Natural killer cell (primary cell): ENCODE measurements around the gene NAXD. TPM values are rescaled to one million over a fixed set of nuclear protein-coding genes. Genes with fewer than 3 reads are reported as not detected.
A peak's percentile ranks its signal among the peaks of the same experiment; 100 is the strongest.
"Not testable (repeated sequence)": the region's sequence is repeated elsewhere in the genome, so short reads cannot be mapped to it uniquely, and the experiment has no call there.

Experiments
- ATAC-seq, 3 donors: fragments of 150-1000 bp in 2 of 3; fragments of 200-7000 bp in 1 of 3; cut with Tn5 transposase; 1 replicate in 1 of 3; 2 replicates in 2 of 3; pipeline ENCODE4 v1.10.0; 2021; ENCODE audit warnings: mild to moderate bottlenecking in 2 of 3, moderate library complexity in 2 of 3
- DNase-seq, 2 donors: peaks; one replicate each; pipeline versions ENCODE4 v3.0.0 to v3.0.0-alpha.2; 2013 to 2021; ENCODE audit warnings: mixed read lengths in 1 of 2
- H3K27ac ChIP-seq: one replicate; pipeline ENCODE4 v1.5.1; 2013; ENCODE audit warnings: mild to moderate bottlenecking, low read length
- H3K27me3 ChIP-seq: one replicate; pipeline ENCODE4 v1.6.1; 2013; ENCODE audit warnings: low read length; ENCODE audit not compliant: control insufficient read depth, insufficient read depth
- H3K36me3 ChIP-seq: one replicate; pipeline ENCODE4 v1.6.1; 2013; ENCODE audit warnings: low read length; ENCODE audit not compliant: control insufficient read depth, insufficient read depth
- H3K4me1 ChIP-seq: one replicate; pipeline ENCODE4 v1.6.1; 2013; ENCODE audit warnings: low read length; ENCODE audit not compliant: control insufficient read depth, insufficient read depth
- H3K4me3 ChIP-seq: one replicate; pipeline ENCODE4 v1.5.1; 2013; ENCODE audit warnings: low read length
- H3K9me3 ChIP-seq: one replicate; pipeline ENCODE4 v1.6.1; 2013; ENCODE audit warnings: low read length; ENCODE audit not compliant: control insufficient read depth, insufficient read depth
- H3K27ac Mint-ChIP-seq, 2 donors: one replicate each; pipeline ENCODE4 v1.8.0; 2022; ENCODE audit warnings: mild to moderate bottlenecking in 2 of 2, mixed read lengths in 2 of 2, moderate library complexity in 1 of 2
- H3K27me3 Mint-ChIP-seq, 2 donors: one replicate each; pipeline ENCODE4 v1.8.0; 2022; ENCODE audit warnings: low read depth in 2 of 2, mixed read lengths in 2 of 2
- H3K36me3 Mint-ChIP-seq: one replicate; pipeline ENCODE4 v1.8.0; 2022; ENCODE audit warnings: mixed read lengths
- H3K4me1 Mint-ChIP-seq, 2 donors: one replicate each; pipeline ENCODE4 v1.8.0; 2022; ENCODE audit warnings: mixed read lengths in 2 of 2
- H3K4me3 Mint-ChIP-seq: one replicate; pipeline ENCODE4 v1.8.0; 2022; ENCODE audit warnings: mild to moderate bottlenecking, moderate library complexity, mixed read lengths
- H3K9me3 Mint-ChIP-seq, 2 donors: one replicate each; pipeline ENCODE4 v1.8.0; 2022; ENCODE audit warnings: mixed read lengths in 2 of 2
- WGBS: methylation state at CpG from one replicate; pipeline ENCODE4 v1.1.7; 2013; ENCODE audit warnings: missing lambda C conversion rate; ENCODE audit not compliant: insufficient coverage; 5-methylcytosine and 5-hydroxymethylcytosine counted together
- intact Hi-C: fragments of 100-400 bp; cut with micrococcal nuclease; formaldehyde crosslinking; loops from one replicate; pipeline ENCODE4 v1.14.2; 2022
- total RNA-seq, 4 donors: library from RNA; stranded (reverse); fragments of 120-200 nt in 1 of 4; gene quantifications; one replicate each; pipeline versions ENCODE4 v1.2.3 to v1.2.4, GENCODE V29; 2013 to 2022
- TF ChIP-seq, protein P1 (sequence below): fragments of 200-600 bp; IDR thresholded peaks from one replicate; pipeline ENCODE4 v1.8.0; 2022; ENCODE audit warnings: antibody characterized with exemption

NAXD gene
- 10 to 100 TPM in 2 of 3 donors, 1 to 10 TPM in 1; 6.8 to 14.0 (median 12.0) TPM for total RNA-seq
- 13.3 TPM for total RNA-seq (2013)

DNA sequence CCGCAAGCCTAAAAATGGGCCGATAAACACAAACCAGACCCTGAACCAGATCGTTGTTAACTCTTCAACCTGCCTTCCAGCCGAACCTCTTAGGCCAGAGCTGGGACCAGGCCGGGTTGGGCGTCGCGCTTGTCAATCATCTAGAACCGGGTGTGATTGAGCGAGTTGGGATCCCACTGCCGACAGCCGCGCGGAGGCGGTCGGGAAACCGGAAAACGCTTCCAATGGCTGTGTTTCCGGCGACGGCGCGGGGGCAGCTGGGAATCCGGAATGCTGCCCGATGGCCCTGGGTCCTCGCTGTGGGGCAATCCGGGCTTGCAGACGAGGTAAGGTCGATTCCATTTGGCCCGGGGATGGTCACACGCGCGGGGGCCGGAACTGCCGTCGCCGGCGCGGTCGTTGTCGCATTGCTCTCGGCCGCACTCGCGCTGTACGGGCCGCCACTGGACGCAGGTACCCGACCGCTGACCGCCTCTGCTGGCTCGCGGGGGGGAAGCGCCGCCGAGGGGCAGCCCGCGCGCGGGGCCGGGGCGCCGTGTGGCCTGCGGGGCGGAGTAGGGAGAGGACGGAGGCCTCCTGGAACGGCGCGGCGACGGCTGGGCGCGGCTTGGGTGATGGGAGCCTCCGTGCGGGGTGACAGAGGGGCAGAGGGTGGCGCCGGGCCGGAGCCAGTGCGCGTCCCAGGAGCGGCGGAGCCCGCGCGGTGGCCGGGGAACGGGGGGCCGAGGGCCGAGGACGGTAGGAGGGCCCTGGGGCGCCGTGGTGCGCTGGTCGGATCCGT lies at the start of gene NAXD:
Gene NAXD, plus strand, starts transcription at position 224 of the 781 bp plus-strand sequence. Its CDS starts 57 bp downstream, at position 281.
- peaks cover 8 to 16% of the 10 kb centered on the region in 2 donors for H3K4me1 Mint-ChIP-seq
- Histone ChIP-seq H3K4me3 (peak within 1 kb of the TSS; percentile 76), H3K27me3 (no peaks in the 10 kb centered on the region), H3K4me1 (peaks cover 19% of the 10 kb centered on the region), H3K9me3 (no peaks in the 10 kb centered on the region), H3K27ac (peak within 1 kb of the TSS; percentile 8), H3K36me3 (no peaks in the 10 kb centered on the region)
- H3K27me3 Mint-ChIP-seq = peaks cover 0 to under 1% of the 10 kb centered on the region in 2 donors
- peak within 1 kb of the TSS; percentile 70 to 78 for H3K27ac Mint-ChIP-seq
- peak within 1 kb of the TSS; percentile 95 for H3K4me3 Mint-ChIP-seq
- TF ChIP-seq, protein P1, sequence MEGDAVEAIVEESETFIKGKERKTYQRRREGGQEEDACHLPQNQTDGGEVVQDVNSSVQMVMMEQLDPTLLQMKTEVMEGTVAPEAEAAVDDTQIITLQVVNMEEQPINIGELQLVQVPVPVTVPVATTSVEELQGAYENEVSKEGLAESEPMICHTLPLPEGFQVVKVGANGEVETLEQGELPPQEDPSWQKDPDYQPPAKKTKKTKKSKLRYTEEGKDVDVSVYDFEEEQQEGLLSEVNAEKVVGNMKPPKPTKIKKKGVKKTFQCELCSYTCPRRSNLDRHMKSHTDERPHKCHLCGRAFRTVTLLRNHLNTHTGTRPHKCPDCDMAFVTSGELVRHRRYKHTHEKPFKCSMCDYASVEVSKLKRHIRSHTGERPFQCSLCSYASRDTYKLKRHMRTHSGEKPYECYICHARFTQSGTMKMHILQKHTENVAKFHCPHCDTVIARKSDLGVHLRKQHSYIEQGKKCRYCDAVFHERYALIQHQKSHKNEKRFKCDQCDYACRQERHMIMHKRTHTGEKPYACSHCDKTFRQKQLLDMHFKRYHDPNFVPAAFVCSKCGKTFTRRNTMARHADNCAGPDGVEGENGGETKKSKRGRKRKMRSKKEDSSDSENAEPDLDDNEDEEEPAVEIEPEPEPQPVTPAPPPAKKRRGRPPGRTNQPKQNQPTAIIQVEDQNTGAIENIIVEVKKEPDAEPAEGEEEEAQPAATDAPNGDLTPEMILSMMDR = no peak
- peak; percentile 67 to 77 (median 74) for ATAC-seq
- peaks cover 0 to 2% of the 10 kb centered on the region in 2 donors for H3K9me3 Mint-ChIP-seq
- intact Hi-C loops = no loop called here
- no peaks in the 10 kb centered on the region for H3K36me3 Mint-ChIP-seq
- peak; percentile 33 to 86 for DNase-seq
- WGBS = 3% methylated on average over 95 of the region's 95 CpGs

DNA sequence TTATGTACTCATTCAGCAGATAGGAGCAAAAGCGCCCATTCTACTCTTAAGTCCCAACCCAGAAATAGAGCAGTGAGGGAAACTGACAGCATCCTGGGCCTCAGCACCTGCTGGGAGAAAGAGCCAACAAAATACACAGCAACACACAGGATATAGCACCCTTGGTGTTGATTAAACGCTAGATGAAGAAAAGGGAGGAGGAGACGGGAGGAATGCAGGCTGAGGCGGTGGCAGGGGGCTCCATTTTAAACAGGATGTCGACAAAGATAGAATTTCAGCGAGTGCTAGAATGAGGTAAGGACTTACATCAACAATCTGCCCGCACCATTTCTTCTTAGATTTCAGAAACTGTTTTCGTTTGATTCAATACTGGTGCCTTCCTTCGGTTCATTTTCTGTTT lies 49.2 kb upstream of the NAXD start:
- TF ChIP-seq, protein P1 = no peak
- WGBS = 93% methylated on average over 6 of the region's 9 CpGs
- Histone ChIP-seq H3K4me1 (peaks cover 14% of the 10 kb centered on the region), H3K4me3 (no peak overlapping the region), H3K9me3 (no peaks in the 10 kb centered on the region), H3K36me3 (no peaks in the 10 kb centered on the region), H3K27me3 (peaks cover 4% of the 10 kb centered on the region), H3K27ac (no peak overlapping the region)
- Mint-ChIP-seq H3K4me3 (no peak overlapping the region), H3K9me3 (no peaks in the 10 kb centered on the region), H3K4me1 (peaks cover 5 to 12% of the 10 kb centered on the region in 2 donors), H3K27me3 (peaks cover 21 to 27% of the 10 kb centered on the region in 2 donors), H3K36me3 (no peaks in the 10 kb centered on the region), H3K27ac (no peak overlapping the region)
- intact Hi-C loops = no loop called here
- ATAC-seq (no peak), DNase-seq (no peak)

DNA sequence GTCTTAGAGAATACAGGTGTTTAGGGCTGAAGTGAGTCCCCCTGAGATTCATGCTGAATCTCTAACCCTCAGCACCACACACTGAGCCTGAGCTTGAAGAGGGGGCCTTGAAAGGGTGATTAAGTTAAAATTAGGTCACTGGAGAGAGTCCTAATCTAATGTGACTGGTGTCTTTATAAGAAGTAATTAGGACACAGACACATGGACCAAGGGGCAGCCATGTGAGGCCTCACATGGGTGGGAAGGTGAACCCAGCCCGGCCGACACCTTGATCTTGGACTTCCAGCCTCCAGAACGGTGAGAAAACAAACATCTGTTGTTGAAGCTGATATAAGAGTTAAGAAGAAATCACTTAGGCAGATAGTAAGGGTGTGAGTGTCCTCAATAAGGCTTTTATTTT lies 46.7 kb upstream of the NAXD start:
- Mint-ChIP-seq H3K9me3 (no peaks in the 10 kb centered on the region), H3K4me3 (no peak overlapping the region), H3K27me3 (peaks cover 29 to 41% of the 10 kb centered on the region in 2 donors), H3K4me1 (no peaks in the 10 kb centered on the region), H3K27ac (no peak overlapping the region), H3K36me3 (no peaks in the 10 kb centered on the region)
- intact Hi-C loops = no loop called here
- no peak overlapping the region for H3K4me3 ChIP-seq
- DNase-seq (no peak), ATAC-seq (no peak)
- no peak overlapping the region for H3K27ac ChIP-seq
- H3K9me3 ChIP-seq = no peaks in the 10 kb centered on the region
- TF ChIP-seq, protein P1 = no peak
- no peaks in the 10 kb centered on the region for H3K4me1 ChIP-seq
- 88% methylated on average over 3 of the region's 3 CpGs for WGBS
- peaks cover 2% of the 10 kb centered on the region for H3K27me3 ChIP-seq
- no peaks in the 10 kb centered on the region for H3K36me3 ChIP-seq

DNA sequence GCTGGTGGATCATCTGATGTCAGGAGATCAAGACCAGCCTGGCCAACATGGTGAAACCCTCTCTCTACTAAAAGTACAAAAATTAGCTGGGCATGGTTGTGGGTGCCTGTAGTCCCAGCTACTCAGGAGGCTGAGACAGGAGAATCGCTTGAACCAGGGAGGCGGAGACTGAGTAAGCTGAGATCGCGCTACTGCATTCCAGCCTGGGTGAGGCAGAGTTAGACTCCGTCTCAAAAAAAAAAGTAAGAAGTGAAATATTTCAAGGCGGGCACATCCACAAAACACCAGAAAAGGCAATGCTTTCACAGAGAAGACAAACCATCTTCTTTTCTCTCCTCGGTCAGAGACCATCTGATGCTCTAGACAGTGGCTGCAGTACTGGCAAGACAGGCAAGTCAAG lies 45.4 kb upstream of the NAXD start:
- intact Hi-C loops, H3K4me3 ChIP-seq, H3K36me3 Mint-ChIP-seq, H3K9me3 Mint-ChIP-seq, ATAC-seq, H3K4me3 Mint-ChIP-seq, H3K27me3 ChIP-seq, H3K4me1 ChIP-seq, H3K9me3 ChIP-seq, H3K27ac ChIP-seq, H3K36me3 ChIP-seq, DNase-seq, H3K4me1 Mint-ChIP-seq, H3K27ac Mint-ChIP-seq: not testable (repeated sequence)
- H3K27me3 Mint-ChIP-seq = peaks cover 26 to 43% of the 10 kb centered on the region in 2 donors
- 93% methylated on average over 7 of the region's 7 CpGs for WGBS
